GM20000 (cell line): ENCODE results near the gene CBX8.
"Not testable (repeated sequence)": the region's sequence is repeated elsewhere in the genome, so short reads cannot be mapped to it uniquely, and the experiment has no call there.

Source experiments
- DNase-seq: peaks from one replicate; pipeline ENCODE4 v3.0.0; 2012; ENCODE audit warnings: low spot score
- TF ChIP-seq, protein P1 (sequence below): IDR thresholded peaks from 2 replicates; pipeline ENCODE4 v1.5.1; 2012; ENCODE audit warnings: mild to moderate bottlenecking, control low read depth; ENCODE audit errors: extremely low read depth, missing control alignments

CBX8 gene

DNA sequence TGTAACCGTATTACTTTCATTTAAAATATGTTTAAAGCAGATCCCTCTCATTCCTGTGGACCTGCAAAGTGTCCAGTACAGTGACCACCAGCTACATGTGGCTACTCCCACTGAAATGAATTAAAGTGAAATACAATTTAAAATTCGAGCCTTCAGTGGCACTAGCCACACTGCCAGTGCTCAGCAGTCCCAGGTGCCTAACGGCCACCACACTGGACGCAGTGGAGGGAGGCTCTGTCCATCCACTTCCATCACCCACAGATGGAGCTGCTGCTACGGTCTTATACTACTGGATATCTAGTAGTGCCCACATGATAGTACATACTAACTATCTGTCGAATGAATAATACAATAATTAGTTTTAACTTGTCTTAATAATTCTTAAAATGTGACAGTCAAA is 21.2 kb downstream of the CBX8 start:
- TF ChIP-seq, protein P1, sequence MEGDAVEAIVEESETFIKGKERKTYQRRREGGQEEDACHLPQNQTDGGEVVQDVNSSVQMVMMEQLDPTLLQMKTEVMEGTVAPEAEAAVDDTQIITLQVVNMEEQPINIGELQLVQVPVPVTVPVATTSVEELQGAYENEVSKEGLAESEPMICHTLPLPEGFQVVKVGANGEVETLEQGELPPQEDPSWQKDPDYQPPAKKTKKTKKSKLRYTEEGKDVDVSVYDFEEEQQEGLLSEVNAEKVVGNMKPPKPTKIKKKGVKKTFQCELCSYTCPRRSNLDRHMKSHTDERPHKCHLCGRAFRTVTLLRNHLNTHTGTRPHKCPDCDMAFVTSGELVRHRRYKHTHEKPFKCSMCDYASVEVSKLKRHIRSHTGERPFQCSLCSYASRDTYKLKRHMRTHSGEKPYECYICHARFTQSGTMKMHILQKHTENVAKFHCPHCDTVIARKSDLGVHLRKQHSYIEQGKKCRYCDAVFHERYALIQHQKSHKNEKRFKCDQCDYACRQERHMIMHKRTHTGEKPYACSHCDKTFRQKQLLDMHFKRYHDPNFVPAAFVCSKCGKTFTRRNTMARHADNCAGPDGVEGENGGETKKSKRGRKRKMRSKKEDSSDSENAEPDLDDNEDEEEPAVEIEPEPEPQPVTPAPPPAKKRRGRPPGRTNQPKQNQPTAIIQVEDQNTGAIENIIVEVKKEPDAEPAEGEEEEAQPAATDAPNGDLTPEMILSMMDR: no peak
- DNase-seq: no peak

DNA sequence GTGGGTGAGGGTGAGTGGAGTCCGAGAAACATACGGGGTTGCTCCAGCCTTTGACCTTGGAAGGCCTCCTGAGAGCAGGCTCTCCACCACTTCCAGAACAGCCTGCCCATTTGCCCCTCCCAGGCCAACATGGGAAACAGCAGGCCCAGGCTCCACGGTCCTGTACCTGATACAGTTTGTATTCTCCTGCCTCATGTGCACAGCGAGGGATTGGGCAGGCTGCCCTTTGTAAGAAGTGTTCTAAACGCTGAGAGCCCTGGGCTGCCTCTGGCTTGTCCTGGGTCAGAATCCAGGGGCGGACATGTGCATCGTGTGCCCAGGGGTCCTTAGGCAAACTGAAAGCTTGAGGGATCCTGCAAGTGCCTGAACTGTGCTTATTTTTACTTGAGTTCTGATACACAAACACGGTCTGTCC is 22.3 kb downstream of the CBX8 start:
- TF ChIP-seq, protein P1: no peak
- no peak for DNase-seq

DNA sequence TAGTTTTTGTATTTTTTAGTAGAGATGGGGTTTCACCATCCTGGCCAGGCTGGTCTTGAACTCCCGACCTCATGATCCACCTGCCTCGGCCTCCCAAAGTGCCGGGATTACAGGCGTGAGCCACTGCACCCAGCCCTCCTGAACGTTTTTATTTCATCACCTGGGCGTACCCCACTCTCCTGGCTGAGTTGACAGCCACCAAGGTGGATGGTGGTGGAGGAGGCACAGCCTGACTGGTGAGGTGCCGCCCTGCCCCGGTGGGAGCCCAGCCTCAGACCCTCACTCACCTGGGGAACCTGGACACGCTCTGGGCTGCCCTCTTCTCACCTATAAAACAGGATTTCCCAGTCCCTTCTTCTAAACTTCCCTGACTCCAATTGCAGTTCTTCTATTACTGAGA is 24.2 kb downstream of the CBX8 start:
- DNase-seq: not testable (repeated sequence)

DNA sequence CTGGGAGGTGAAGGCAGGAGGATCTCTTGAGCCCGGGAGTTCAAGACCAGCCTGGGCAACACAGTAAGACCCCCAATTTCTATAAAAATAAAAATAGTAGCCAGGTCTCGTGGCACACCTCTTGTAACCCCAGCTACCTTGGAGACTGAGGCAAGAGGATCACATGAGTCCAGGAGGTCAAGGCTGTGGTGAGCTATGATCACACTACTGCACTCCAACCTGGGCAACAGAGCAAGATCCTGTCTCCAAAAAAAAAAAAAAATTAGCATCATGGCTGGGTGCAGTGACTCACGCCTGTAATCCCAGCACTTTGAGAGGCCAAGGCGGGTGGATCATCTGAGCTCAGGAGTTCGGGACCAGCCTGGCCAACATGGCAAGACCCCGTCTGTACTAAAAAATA is 25.6 kb downstream of the CBX8 start:
- no peak for DNase-seq
- TF ChIP-seq, protein P1: no peak

DNA sequence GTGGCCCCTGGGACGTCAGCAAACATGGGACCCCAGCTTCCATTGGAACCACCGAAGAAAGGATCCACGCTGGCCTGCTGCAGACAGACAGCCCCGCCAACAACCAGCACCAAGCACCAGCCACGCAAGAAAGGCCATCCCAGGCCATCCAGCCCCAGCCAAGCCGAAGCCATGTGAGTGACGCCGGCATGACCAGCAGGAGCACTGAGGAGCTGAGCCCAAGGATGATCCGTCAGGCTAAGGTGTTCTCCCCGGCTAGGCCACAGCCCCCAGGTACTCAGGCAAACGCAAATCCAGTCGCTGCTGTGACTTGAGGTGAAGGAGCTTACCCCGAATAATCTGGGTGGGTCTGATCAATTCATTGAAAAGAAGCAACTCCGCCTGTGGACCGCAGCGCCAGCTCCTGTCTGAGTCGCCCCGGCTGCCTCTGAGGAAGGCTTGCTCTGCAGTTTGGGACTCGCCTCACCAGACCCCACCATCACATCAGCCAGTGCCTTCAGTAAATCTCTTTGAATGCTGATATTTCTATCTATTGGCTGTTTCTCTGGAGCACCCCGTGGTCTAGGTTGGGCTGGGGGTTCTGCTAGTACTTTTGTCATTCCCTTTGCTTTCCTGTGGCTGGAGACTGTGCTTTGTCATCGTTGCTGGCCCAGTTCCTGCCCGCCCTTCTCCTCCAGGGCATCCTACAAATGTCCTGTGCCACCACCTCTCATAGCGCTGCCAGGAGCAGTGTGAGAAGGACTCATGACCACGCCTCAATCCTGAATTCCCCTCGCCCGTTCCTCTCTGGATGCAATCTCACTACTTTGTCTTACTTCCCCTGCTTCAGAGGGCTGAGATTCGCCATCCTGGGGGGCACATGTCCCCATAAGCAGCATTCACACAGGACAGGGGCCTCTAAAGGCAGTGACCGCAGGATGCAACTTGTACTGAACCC is 27.0 kb downstream of the CBX8 start:
- DNase-seq: no peak
- TF ChIP-seq, protein P1: no peak

DNA sequence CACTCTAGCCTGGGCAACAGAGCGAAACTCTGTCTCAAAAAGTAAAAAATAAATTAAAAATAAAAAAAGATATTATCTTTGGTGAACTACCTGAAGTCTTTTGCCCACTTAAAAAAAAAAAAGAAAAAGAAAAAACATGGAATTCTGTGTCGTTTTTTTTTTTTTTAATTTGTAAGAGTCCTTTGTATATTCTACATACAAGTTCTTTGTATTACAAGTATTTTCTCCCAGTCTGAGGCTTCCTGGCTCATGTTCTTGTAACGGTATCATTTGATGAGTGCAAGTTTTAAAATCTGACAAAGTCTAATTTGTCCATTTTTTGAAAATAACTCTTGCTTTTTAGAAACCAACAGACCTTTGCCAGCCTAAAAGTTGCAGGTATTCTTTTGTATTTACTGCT is 31.2 kb downstream of the CBX8 start:
- TF ChIP-seq, protein P1: no peak

DNA sequence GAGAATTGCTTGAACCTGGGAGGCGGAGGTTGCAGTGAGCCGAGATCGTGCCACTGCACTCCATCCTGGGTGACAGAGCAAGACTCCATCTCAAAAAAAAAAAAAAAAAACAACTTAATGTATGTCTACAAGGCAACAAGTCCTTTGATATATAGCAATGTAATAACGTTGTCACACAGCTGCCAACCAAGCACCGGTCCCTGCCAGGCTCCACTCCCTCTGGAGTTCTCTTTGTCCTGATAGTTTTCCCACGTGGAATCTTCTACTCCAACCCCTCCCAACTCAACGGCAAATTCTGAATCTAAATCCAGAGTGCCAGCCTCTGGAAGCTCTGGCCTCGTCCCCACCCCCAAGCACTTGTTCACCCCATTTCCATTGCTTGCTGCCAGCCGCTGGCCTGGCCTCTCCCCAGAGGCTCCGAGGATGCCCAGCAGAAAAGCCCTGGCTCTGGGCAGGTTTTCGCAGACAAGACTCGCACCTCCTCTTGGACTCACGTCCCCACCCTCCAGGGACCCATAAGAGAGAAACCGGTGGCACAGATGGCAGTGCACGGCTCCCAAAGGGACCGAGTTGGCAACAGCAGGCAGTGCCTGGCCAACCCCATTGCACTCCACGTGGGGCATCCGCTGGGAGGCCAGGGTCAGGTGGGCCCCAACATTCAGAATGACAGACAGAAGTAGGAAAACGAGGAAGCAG is 34.8 kb downstream of the CBX8 start:
- DNase-seq: no peak
- TF ChIP-seq, protein P1: no peak

More for the DNA sequence above, 31.2 kb downstream of the CBX8 start:
- DNase-seq: no peak
